ENCODE data around the gene ITPK1. TPM values are rescaled to one million over a fixed set of nuclear protein-coding genes. Genes with fewer than 3 reads are reported as not detected.

Gene ITPK1
- polyA plus RNA-seq, 2 donors = 15.8 to 22.4 TPM

GRCh38 chr14:92905667-92906066 is 210.1 kb downstream of the ITPK1 start:
- Histone ChIP-seq H3K4me3 (ENCODE audit: low read depth in 1 of 2, low read length in 2 of 2) (no peak overlapping the region), H3K27ac (ENCODE audit: low read depth in 2 of 2, low read length in 1 of 2) (no peak overlapping the region), H3K4me1 (ENCODE audit: control insufficient read depth in 2 of 2, insufficient read depth in 2 of 2, low read length in 1 of 2) (no peaks in the 10 kb centered on the region), H3K36me3 (ENCODE audit: control insufficient read depth in 2 of 2, insufficient read depth in 2 of 2, low read length in 1 of 2) (no peaks in the 10 kb centered on the region), H3K9me3 (ENCODE audit: control insufficient read depth in 2 of 2, insufficient read depth in 1 of 2, low read depth in 1 of 2, low read length in 1 of 2) (no peaks in the 10 kb centered on the region), H3K27me3 (ENCODE audit: control insufficient read depth in 1 of 2, insufficient read depth in 2 of 2, low read length in 2 of 2) (no peaks in the 10 kb centered on the region)
- 80 to 82% methylated on average over 8 of the region's 8 CpGs for WGBS, 2 donors

- Histone ChIP-seq H3K4me1 (ENCODE audit: control insufficient read depth in 2 of 2, insufficient read depth in 2 of 2, low read length in 1 of 2) (no peaks in the 10 kb centered on the region), H3K27me3 (ENCODE audit: control insufficient read depth in 1 of 2, insufficient read depth in 2 of 2, low read length in 2 of 2) (no peaks in the 10 kb centered on the region), H3K27ac (ENCODE audit: low read depth in 2 of 2, low read length in 1 of 2) (no peak overlapping the region), H3K36me3 (ENCODE audit: control insufficient read depth in 2 of 2, insufficient read depth in 2 of 2, low read length in 1 of 2) (no peaks in the 10 kb centered on the region), H3K4me3 (ENCODE audit: low read depth in 1 of 2, low read length in 2 of 2) (no peak overlapping the region), H3K9me3 (ENCODE audit: control insufficient read depth in 2 of 2, insufficient read depth in 1 of 2, low read depth in 1 of 2, low read length in 1 of 2) (no peaks in the 10 kb centered on the region)
- 61 to 65% methylated on average over 6 of the region's 6 CpGs for WGBS, 2 donors
Observed at GRCh38 chr14:92903359-92903758, 212.4 kb downstream of the ITPK1 start.

- Histone ChIP-seq H3K4me1 (ENCODE audit: control insufficient read depth in 2 of 2, insufficient read depth in 2 of 2, low read length in 1 of 2) (no peaks in the 10 kb centered on the region), H3K36me3 (ENCODE audit: control insufficient read depth in 2 of 2, insufficient read depth in 2 of 2, low read length in 1 of 2) (no peaks in the 10 kb centered on the region), H3K27me3 (ENCODE audit: control insufficient read depth in 1 of 2, insufficient read depth in 2 of 2, low read length in 2 of 2) (no peaks in the 10 kb centered on the region), H3K4me3 (ENCODE audit: low read depth in 1 of 2, low read length in 2 of 2) (no peak overlapping the region), H3K9me3 (ENCODE audit: control insufficient read depth in 2 of 2, insufficient read depth in 1 of 2, low read depth in 1 of 2, low read length in 1 of 2) (no peaks in the 10 kb centered on the region), H3K27ac (ENCODE audit: low read depth in 2 of 2, low read length in 1 of 2) (no peak overlapping the region)
- WGBS, 2 donors = 15 to 21% methylated on average over 17 of the region's 17 CpGs
Observed at GRCh38 chr14:92902726-92903125, 213.0 kb downstream of the ITPK1 start.

GRCh38 chr14:92902191-92902590 is 213.5 kb downstream of the ITPK1 start:
- Histone ChIP-seq H3K36me3 (ENCODE audit: control insufficient read depth in 2 of 2, insufficient read depth in 2 of 2, low read length in 1 of 2) (no peaks in the 10 kb centered on the region), H3K27ac (ENCODE audit: low read depth in 2 of 2, low read length in 1 of 2) (no peak overlapping the region), H3K4me1 (ENCODE audit: control insufficient read depth in 2 of 2, insufficient read depth in 2 of 2, low read length in 1 of 2) (no peaks in the 10 kb centered on the region), H3K27me3 (ENCODE audit: control insufficient read depth in 1 of 2, insufficient read depth in 2 of 2, low read length in 2 of 2) (no peaks in the 10 kb centered on the region), H3K9me3 (ENCODE audit: control insufficient read depth in 2 of 2, insufficient read depth in 1 of 2, low read depth in 1 of 2, low read length in 1 of 2) (no peaks in the 10 kb centered on the region), H3K4me3 (ENCODE audit: low read depth in 1 of 2, low read length in 2 of 2) (no peak overlapping the region)
- 67 to 68% methylated on average over 6 of the region's 6 CpGs for WGBS, 2 donors

- 90 to 100% methylated on average over 2 of the region's 2 CpGs for WGBS, 2 donors
- Histone ChIP-seq H3K27me3 (ENCODE audit: control insufficient read depth in 1 of 2, insufficient read depth in 2 of 2, low read length in 2 of 2) (no peaks in the 10 kb centered on the region), H3K4me1 (ENCODE audit: control insufficient read depth in 2 of 2, insufficient read depth in 2 of 2, low read length in 1 of 2) (no peaks in the 10 kb centered on the region), H3K27ac (ENCODE audit: low read depth in 2 of 2, low read length in 1 of 2) (no peak overlapping the region), H3K9me3 (ENCODE audit: control insufficient read depth in 2 of 2, insufficient read depth in 1 of 2, low read depth in 1 of 2, low read length in 1 of 2) (no peaks in the 10 kb centered on the region), H3K36me3 (ENCODE audit: control insufficient read depth in 2 of 2, insufficient read depth in 2 of 2, low read length in 1 of 2) (no peaks in the 10 kb centered on the region), H3K4me3 (ENCODE audit: low read depth in 1 of 2, low read length in 2 of 2) (no peak overlapping the region)
Observed at GRCh38 chr14:92900660-92901059, 215.1 kb downstream of the ITPK1 start.

GRCh38 chr14:92898566-92899131 is 217.1 kb downstream of the ITPK1 start:
- 46 to 56% methylated on average over 9 of the region's 9 CpGs for WGBS, 2 donors
- H3K9me3 ChIP-seq (ENCODE audit: control insufficient read depth in 2 of 2, insufficient read depth in 1 of 2, low read depth in 1 of 2, low read length in 1 of 2) = peaks cover under 1 to 3% of the 10 kb centered on the region in 2 donors
- H3K27ac ChIP-seq (ENCODE audit: low read depth in 2 of 2, low read length in 1 of 2) = no peak overlapping the region
- H3K4me1 ChIP-seq (ENCODE audit: control insufficient read depth in 2 of 2, insufficient read depth in 2 of 2, low read length in 1 of 2) = no peaks in the 10 kb centered on the region
- no peaks in the 10 kb centered on the region for H3K36me3 ChIP-seq (ENCODE audit: control insufficient read depth in 2 of 2, insufficient read depth in 2 of 2, low read length in 1 of 2)
- no peaks in the 10 kb centered on the region for H3K27me3 ChIP-seq (ENCODE audit: control insufficient read depth in 1 of 2, insufficient read depth in 2 of 2, low read length in 2 of 2)
- no peak overlapping the region for H3K4me3 ChIP-seq (ENCODE audit: low read depth in 1 of 2, low read length in 2 of 2)

GRCh38 chr14:92897922-92898565 is 217.7 kb downstream of the ITPK1 start:
- no peaks in the 10 kb centered on the region for H3K27me3 ChIP-seq (ENCODE audit: control insufficient read depth in 1 of 2, insufficient read depth in 2 of 2, low read length in 2 of 2)
- 68 to 74% methylated on average over 5 of the region's 5 CpGs for WGBS, 2 donors
- H3K27ac ChIP-seq (ENCODE audit: low read depth in 2 of 2, low read length in 1 of 2) = no peak overlapping the region
- no peaks in the 10 kb centered on the region for H3K4me1 ChIP-seq (ENCODE audit: control insufficient read depth in 2 of 2, insufficient read depth in 2 of 2, low read length in 1 of 2)
- peaks cover 3 to 4% of the 10 kb centered on the region in 2 donors for H3K9me3 ChIP-seq (ENCODE audit: control insufficient read depth in 2 of 2, insufficient read depth in 1 of 2, low read depth in 1 of 2, low read length in 1 of 2)
- H3K4me3 ChIP-seq (ENCODE audit: low read depth in 1 of 2, low read length in 2 of 2) = no peak overlapping the region
- no peaks in the 10 kb centered on the region for H3K36me3 ChIP-seq (ENCODE audit: control insufficient read depth in 2 of 2, insufficient read depth in 2 of 2, low read length in 1 of 2)

GRCh38 chr14:92895352-92895878 is 220.3 kb downstream of the ITPK1 start:
- H3K9me3 ChIP-seq (ENCODE audit: control insufficient read depth in 2 of 2, insufficient read depth in 1 of 2, low read depth in 1 of 2, low read length in 1 of 2) = peaks cover 3 to 4% of the 10 kb centered on the region in 2 donors
- H3K27ac ChIP-seq (ENCODE audit: low read depth in 2 of 2, low read length in 1 of 2) = no peak overlapping the region
- H3K4me3 ChIP-seq (ENCODE audit: low read depth in 1 of 2, low read length in 2 of 2) = no peak overlapping the region
- H3K27me3 ChIP-seq (ENCODE audit: control insufficient read depth in 1 of 2, insufficient read depth in 2 of 2, low read length in 2 of 2) = no peaks in the 10 kb centered on the region
- H3K36me3 ChIP-seq (ENCODE audit: control insufficient read depth in 2 of 2, insufficient read depth in 2 of 2, low read length in 1 of 2) = no peaks in the 10 kb centered on the region
- WGBS, 2 donors = 80 to 88% methylated on average over 4 of the region's 4 CpGs
- no peaks in the 10 kb centered on the region for H3K4me1 ChIP-seq (ENCODE audit: control insufficient read depth in 2 of 2, insufficient read depth in 2 of 2, low read length in 1 of 2)

- H3K9me3 ChIP-seq (ENCODE audit: control insufficient read depth in 2 of 2, insufficient read depth in 1 of 2, low read depth in 1 of 2, low read length in 1 of 2) = peaks cover 3 to 4% of the 10 kb centered on the region in 2 donors
- H3K4me1 ChIP-seq (ENCODE audit: control insufficient read depth in 2 of 2, insufficient read depth in 2 of 2, low read length in 1 of 2) = no peaks in the 10 kb centered on the region
- H3K36me3 ChIP-seq (ENCODE audit: control insufficient read depth in 2 of 2, insufficient read depth in 2 of 2, low read length in 1 of 2) = no peaks in the 10 kb centered on the region
- no peak overlapping the region for H3K4me3 ChIP-seq (ENCODE audit: low read depth in 1 of 2, low read length in 2 of 2)
- no peak overlapping the region for H3K27ac ChIP-seq (ENCODE audit: low read depth in 2 of 2, low read length in 1 of 2)
- no peaks in the 10 kb centered on the region for H3K27me3 ChIP-seq (ENCODE audit: control insufficient read depth in 1 of 2, insufficient read depth in 2 of 2, low read length in 2 of 2)
Observed at GRCh38 chr14:92892589-92892988, 223.1 kb downstream of the ITPK1 start.

All from esophagus (tissue), 2 donors.